Gastrocnemius medialis (tissue), 4 donors: ENCODE measurements around the gene PMVK.

Experiments
- CTCF ChIP-seq, 5 experiments: fragments of 450-650 bp in 3 of 5; fragments of 200-600 bp in 2 of 5; sonication (generic) in 2 of 5; IDR thresholded peaks in 4 of 5; conservative IDR thresholded peaks in 1 of 5; 1 replicate in 4 of 5; 2 replicates in 1 of 5; pipeline ENCODE4 v1.5.1; 2016 to 2019; ENCODE audit warnings: antibody characterized with exemption in 5 of 5, mild to moderate bottlenecking in 3 of 5, moderate library complexity in 3 of 5
- POLR2A ChIP-seq, 2 donors: fragments of 450-650 bp; IDR thresholded peaks; one replicate each; pipeline ENCODE4 v1.6.1; 2017; ENCODE audit warnings: antibody characterized with exemption in 2 of 2, mild to moderate bottlenecking in 2 of 2, moderate library complexity in 2 of 2

GRCh38 chr1:154895798-154896197 lies 40.7 kb downstream of the PMVK start:
- no peak for TF ChIP-seq CTCF (IDR thresholded peaks at IDR 0.05 in 4 of 5, conservative IDR thresholded peaks at IDR 0.05 in 1 of 5)
- TF ChIP-seq POLR2A (IDR thresholded peaks at IDR 0.05) = no peak
